ENCODE measurements around the gene PRAMEF6. TPM values are rescaled to one million over a fixed set of nuclear protein-coding genes. Genes with fewer than 3 reads are reported as not detected.
"Not testable (repeated sequence)": the region's sequence is repeated elsewhere in the genome, so short reads cannot be mapped to it uniquely, and the experiment has no call there.

Gene PRAMEF6
- total RNA-seq, 1 experiment from 2014 or later, result not detected

DNA sequence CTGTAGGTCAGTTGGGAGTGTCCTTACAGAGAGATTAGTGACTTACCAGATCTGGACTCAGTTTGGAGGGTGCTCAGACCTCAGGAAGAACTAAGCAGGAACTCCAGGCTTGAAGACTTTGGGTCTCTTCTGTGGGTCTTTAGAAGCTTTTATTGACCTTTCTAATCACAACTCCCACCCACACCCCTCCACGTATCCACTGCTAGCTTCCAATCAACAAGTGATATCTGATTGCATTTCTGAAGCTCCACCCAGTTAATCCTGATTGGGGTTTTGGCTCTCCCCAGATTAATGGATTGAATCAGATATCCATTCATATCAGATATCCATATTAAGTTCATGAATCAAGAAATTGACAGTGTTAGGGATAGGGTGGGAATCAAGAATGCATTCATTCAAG is 49.2 kb downstream of the PRAMEF6 start, which contains the start of gene PRAMEF10:
PRAMEF10 (minus strand) TSS at position 101 of the 400 bp plus-strand sequence. CDS start 2,423 bp downstream, outside the sequence.
- no CpG with 5 or more reads among the region's 1 CpG for WGBS (ENCODE audit: extremely low coverage, insufficient read length, low lambda C conversion rate)
- not testable (repeated sequence) for H2BK12ac ChIP-seq (ENCODE audit: insufficient read length, low read depth, low read length); H3K9ac ChIP-seq (ENCODE audit: extremely low read depth, insufficient read length, low read length); H3T11ph ChIP-seq (ENCODE audit: low read length); H3K4me1 ChIP-seq (ENCODE audit: insufficient read depth, low read length); H3K18ac ChIP-seq (ENCODE audit: insufficient read length, low read depth, low read length); H3K56ac ChIP-seq (ENCODE audit: insufficient read length, low read depth, low read length); H2AFZ ChIP-seq (ENCODE audit: low read length); H2AK5ac ChIP-seq (ENCODE audit: insufficient read length, low read length); H3K4me3 Mint-ChIP-seq; H3K79me1 ChIP-seq (ENCODE audit: insufficient read depth, low read depth, low read length, poor library complexity, severe bottlenecking); H3K27ac ChIP-seq (ENCODE audit: insufficient read length, low read depth, low read length); H3K36me3 Mint-ChIP-seq (ENCODE audit: insufficient read depth in 1 of 3, low read depth in 3 of 3); H4K91ac ChIP-seq (ENCODE audit: insufficient read length, low read depth, low read length); H3K79me2 ChIP-seq (ENCODE audit: insufficient read depth, low read length); H3K27me3 Mint-ChIP-seq (ENCODE audit: low read depth); H3K27me3 ChIP-seq (ENCODE audit: insufficient read depth, low read length); H3K23ac ChIP-seq (ENCODE audit: insufficient read length, low read depth, low read length); H3K9me3 Mint-ChIP-seq; DNase-seq; H3K4me2 ChIP-seq (ENCODE audit: insufficient read depth, insufficient read length, low read length); H2BK120ac ChIP-seq (ENCODE audit: low read depth, low read length, poor library complexity, severe bottlenecking); H3K4ac ChIP-seq (ENCODE audit: low read depth, low read length); H4K8ac ChIP-seq (replicated peaks; ENCODE audit: insufficient read length, low read depth, low read length); H3K23me2 ChIP-seq (ENCODE audit: insufficient read length, low read depth, low read length, poor library complexity, severe bottlenecking); H3K9me3 ChIP-seq (ENCODE audit: control insufficient read depth, low read depth, low read length); H2BK20ac ChIP-seq (ENCODE audit: low read depth, low read length, poor library complexity, severe bottlenecking); H3K14ac ChIP-seq (ENCODE audit: insufficient read depth, low read length); H3K27ac Mint-ChIP-seq; H4K20me1 ChIP-seq (ENCODE audit: control insufficient read depth, insufficient read depth, insufficient read length); H2BK5ac ChIP-seq (ENCODE audit: insufficient read length, low read length); H3K4me1 Mint-ChIP-seq; H4K5ac ChIP-seq (ENCODE audit: insufficient read length, low read depth, low read length); H2BK15ac ChIP-seq (ENCODE audit: low read depth, low read length)

Other genes starting within 250 kb of the PRAMEF6 start
- gene AADACL3, start 231.5 kb downstream of the PRAMEF6 start, total RNA-seq (2021), result 0.22 and 0.35 TPM in 2 replicates
- not detected in 2 replicates for gene CFAP107, start 201.4 kb downstream of the PRAMEF6 start, total RNA-seq (2021)
- not detected in 2 replicates for gene PRAMEF12, start 173.8 kb downstream of the PRAMEF6 start, total RNA-seq (2021)
- not detected in 2 replicates for gene PRAMEF1, start 156.2 kb downstream of the PRAMEF6 start, total RNA-seq (2021)
- gene PRAMEF11, start 116.2 kb downstream of the PRAMEF6 start, total RNA-seq (2021), result not detected in 2 replicates
- gene HNRNPCL1, start 98.9 kb downstream of the PRAMEF6 start, total RNA-seq (2021), result not detected in 2 replicates
- not detected in 2 replicates for gene PRAMEF2, start 90.5 kb downstream of the PRAMEF6 start, total RNA-seq (2021)
- not detected in 2 replicates for gene PRAMEF4, start 61.4 kb downstream of the PRAMEF6 start, total RNA-seq (2021)
- not detected in 2 replicates for gene PRAMEF10, start 49.3 kb downstream of the PRAMEF6 start, total RNA-seq (2021)
- gene PRAMEF7, start 31.0 kb downstream of the PRAMEF6 start, total RNA-seq (2021), result not detected in 2 replicates
- gene PRAMEF27, start 109.0 kb upstream of the PRAMEF6 start, total RNA-seq (2021), result not detected in 2 replicates
- not detected in 2 replicates for gene HNRNPCL3, start 113.2 kb upstream of the PRAMEF6 start, total RNA-seq (2021)
- gene PRAMEF25, start 123.2 kb upstream of the PRAMEF6 start, total RNA-seq (2021), result not detected in 2 replicates
- gene HNRNPCL2, start 169.3 kb upstream of the PRAMEF6 start, total RNA-seq (2021), result not detected in 2 replicates
- not detected in 2 replicates for gene PRAMEF26, start 208.4 kb upstream of the PRAMEF6 start, total RNA-seq (2021)
- not detected in 2 replicates for gene HNRNPCL4, start 218.1 kb upstream of the PRAMEF6 start, total RNA-seq (2021)
- not detected in 2 replicates for gene PRAMEF9, start 224.3 kb upstream of the PRAMEF6 start, total RNA-seq (2021)